ENCODE measurements around the gene IQCC.

- TF ChIP-seq CTCF (IDR thresholded peaks at IDR 0.05) (no peak), POLR2A (IDR thresholded peaks at IDR 0.05) (no peak)
Observed at GRCh38 chr1:32186077-32186476, 19.4 kb upstream of the IQCC start.

All from Peyer's patch (tissue), 4 donors.